BJ (cell line): Measurements from ENCODE around the gene PHYH. TPM values are rescaled to one million over a fixed set of nuclear protein-coding genes. Genes with fewer than 3 reads are reported as not detected.

ENCODE experiments used
- CTCF ChIA-PET: fragments of 350-600 bp; formaldehyde crosslinking; extraction: SDS; loops from one replicate; lab custom pipeline; 2021; ENCODE audit warnings: antibody characterized with exemption, inconsistent platforms; lab: Yijun Ruan, JAX
- POLR2A ChIA-PET: fragments of 300-600 bp; sonication (Branson Sonifier 250); formaldehyde crosslinking; extraction: SDS; loops from one replicate; lab custom pipeline; 2021; ENCODE audit warnings: antibody characterized with exemption; lab: Charles Lee
- DNase-seq: peaks from one replicate; pipeline ENCODE4 v3.0.0-alpha.2; 2011; ENCODE audit warnings: low read depth
- H3K27me3 ChIP-seq: 2 replicates; pipeline ENCODE4 v1.6.0; 2011; ENCODE audit warnings: low read length; ENCODE audit not compliant: control insufficient read depth, insufficient read depth
- H3K36me3 ChIP-seq: 2 replicates; pipeline ENCODE4 v1.5.1; 2011; ENCODE audit warnings: low read length; ENCODE audit not compliant: control insufficient read depth, insufficient read depth
- H3K4me3 ChIP-seq: 2 replicates; pipeline ENCODE4 v1.5.1; 2011; ENCODE audit warnings: low read depth, mild to moderate bottlenecking, control low read depth, low read length
- polyA plus RNA-seq: library from polyadenylated mRNA; depleted of rRNA; stranded (reverse); fragments of >200 nt; gene quantifications from 2 replicates; pipeline ENCODE4 v1.2.3, GENCODE V29; 2011; rRNA removed
- TF ChIP-seq, protein P1 (sequence below): IDR thresholded peaks from 2 replicates; pipeline ENCODE4 v1.5.1; 2011; ENCODE audit warnings: low read depth, mild to moderate bottlenecking, control low read depth, inconsistent platforms, low read length, moderate library complexity; ENCODE audit not compliant: insufficient read depth

Gene PHYH
- polyA plus RNA-seq, 1 experiment, result 7.1 TPM

DNA sequence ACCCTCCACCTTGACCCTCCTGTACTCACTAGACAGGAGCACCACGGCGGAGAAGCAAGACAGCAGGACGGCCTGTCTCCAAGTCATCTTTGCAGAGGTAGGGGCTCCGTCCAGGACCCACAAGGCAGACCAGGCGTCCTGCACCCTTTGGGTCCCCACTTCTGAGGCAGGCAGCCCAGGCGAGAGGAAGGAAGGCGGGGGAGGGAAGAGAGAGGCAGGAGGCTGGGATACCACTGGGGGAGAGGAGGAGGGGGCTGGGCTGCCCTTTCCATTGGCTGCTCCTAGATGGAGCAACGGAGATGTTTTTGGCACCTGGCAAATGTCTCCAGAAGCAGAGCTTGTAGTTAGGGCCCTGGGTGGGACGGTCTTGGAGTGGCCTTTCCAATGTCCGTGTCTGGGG, 65.7 kb downstream of the PHYH start, which contains the start of gene UCMA:
Gene UCMA, minus strand, starts transcription at position 203 of the 400 bp plus-strand sequence. Its CDS starts 116 bp downstream, at position 87.
- ChIA-PET CTCF (no interaction called here), POLR2A (no interaction called here)
- no peak for DNase-seq
- H3K27me3 ChIP-seq, result peaks cover 6% of the 10 kb centered on the region
- H3K36me3 ChIP-seq, result no peaks in the 10 kb centered on the region
- H3K4me3 ChIP-seq, result no peak within 1 kb of the TSS
- TF ChIP-seq, protein P1, sequence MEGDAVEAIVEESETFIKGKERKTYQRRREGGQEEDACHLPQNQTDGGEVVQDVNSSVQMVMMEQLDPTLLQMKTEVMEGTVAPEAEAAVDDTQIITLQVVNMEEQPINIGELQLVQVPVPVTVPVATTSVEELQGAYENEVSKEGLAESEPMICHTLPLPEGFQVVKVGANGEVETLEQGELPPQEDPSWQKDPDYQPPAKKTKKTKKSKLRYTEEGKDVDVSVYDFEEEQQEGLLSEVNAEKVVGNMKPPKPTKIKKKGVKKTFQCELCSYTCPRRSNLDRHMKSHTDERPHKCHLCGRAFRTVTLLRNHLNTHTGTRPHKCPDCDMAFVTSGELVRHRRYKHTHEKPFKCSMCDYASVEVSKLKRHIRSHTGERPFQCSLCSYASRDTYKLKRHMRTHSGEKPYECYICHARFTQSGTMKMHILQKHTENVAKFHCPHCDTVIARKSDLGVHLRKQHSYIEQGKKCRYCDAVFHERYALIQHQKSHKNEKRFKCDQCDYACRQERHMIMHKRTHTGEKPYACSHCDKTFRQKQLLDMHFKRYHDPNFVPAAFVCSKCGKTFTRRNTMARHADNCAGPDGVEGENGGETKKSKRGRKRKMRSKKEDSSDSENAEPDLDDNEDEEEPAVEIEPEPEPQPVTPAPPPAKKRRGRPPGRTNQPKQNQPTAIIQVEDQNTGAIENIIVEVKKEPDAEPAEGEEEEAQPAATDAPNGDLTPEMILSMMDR, result no peak

DNA sequence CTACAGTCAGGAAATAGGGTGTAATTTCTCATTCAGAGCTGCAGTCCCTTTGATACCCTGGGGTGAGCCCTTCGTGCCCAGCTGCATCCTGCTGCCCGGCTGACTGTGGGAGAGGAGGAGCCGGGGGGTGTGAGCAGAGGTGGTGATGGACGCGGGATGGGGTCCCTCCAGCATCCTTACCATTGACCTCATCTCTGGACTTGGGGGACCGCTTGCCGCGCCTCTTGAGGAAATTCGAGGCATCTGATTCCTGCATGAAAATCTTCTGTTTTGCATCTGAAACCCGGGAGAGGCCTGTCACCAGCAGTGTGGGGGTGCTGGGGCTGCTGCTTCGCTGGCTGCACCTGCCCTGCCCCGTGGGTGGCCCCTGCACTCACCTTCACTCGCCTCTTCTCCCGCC, 66.5 kb downstream of the PHYH start:
- ChIA-PET CTCF (interaction anchor here (0.6 kb wide), 1 partner anchor 31 kb away, joined by 3 read pairs; no protein-coding TSS in a partner anchor), POLR2A (no interaction called here)
- DNase-seq, result no peak
- Histone ChIP-seq H3K4me3 (no peak overlapping the region), H3K27me3 (peaks cover 6% of the 10 kb centered on the region), H3K36me3 (no peaks in the 10 kb centered on the region)
- TF ChIP-seq, protein P1, result no peak

DNA sequence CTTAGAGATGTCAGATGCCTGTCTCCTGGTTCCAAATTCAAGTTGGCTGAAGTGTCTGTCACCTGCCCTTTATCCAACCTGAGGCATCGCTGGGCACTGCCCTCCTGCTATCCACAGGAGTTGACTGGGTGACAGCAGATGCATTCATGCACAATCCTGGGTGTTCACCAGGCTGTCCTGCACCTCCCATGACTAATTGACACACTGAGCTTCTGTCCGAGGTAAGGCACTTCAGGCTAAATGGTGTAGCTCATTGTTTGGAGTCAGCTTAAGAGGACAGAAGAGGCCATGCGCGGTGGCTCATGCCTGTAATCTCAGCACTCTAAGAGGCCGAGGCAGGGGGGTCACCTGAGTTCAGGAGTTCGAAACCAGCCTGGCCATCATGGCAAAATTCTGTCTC, 68.1 kb downstream of the PHYH start:
- TF ChIP-seq, protein P1, result no peak
- no peak for DNase-seq
- CTCF ChIA-PET, result no interaction called here
- Histone ChIP-seq H3K36me3 (no peaks in the 10 kb centered on the region), H3K4me3 (no peak overlapping the region), H3K27me3 (peaks cover 6% of the 10 kb centered on the region)
- POLR2A ChIA-PET, result interaction anchor here (0.6 kb wide), 1 partner anchor 178 kb away, joined by 21 read pairs; no protein-coding TSS in a partner anchor

DNA sequence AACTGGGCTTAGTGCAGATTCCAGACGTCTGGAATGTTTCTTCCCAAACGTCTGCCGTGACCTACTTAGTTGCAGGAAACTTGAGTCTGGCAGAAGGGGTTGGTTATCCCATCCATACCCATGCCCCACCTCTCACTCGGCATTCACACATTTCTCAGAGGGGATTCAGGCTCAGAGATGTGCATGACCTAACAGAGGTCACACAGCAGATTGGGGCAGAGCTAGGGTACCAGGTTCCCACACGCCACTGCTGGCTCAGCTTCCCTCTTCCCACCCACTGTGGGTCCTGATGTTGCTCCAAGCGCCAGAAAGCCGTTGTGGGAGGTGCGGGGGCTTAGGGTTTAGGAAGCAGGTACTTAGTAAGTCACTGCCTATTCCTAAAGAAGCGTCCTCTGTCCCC, 68.7 kb downstream of the PHYH start:
- H3K36me3 ChIP-seq, result no peaks in the 10 kb centered on the region
- TF ChIP-seq, protein P1, result no peak
- H3K4me3 ChIP-seq, result no peak overlapping the region
- POLR2A ChIA-PET, result no interaction called here
- peaks cover 6% of the 10 kb centered on the region for H3K27me3 ChIP-seq
- CTCF ChIA-PET, result interaction anchor here (2.0 kb wide), 1 partner anchor 24 kb away, joined by 6 read pairs; no protein-coding TSS in a partner anchor
- no peak for DNase-seq

Other genes with a start within 250 kb of the PHYH start
- gene OPTN, start 199.9 kb downstream of the PHYH start, polyA plus RNA-seq, result 58.0 and 59.1 TPM in 2 replicates
- gene MCM10, start 138.5 kb downstream of the PHYH start, polyA plus RNA-seq, result 2.3 and 3.3 TPM in 2 replicates
- not detected in 2 replicates for gene UCMA, start 65.7 kb downstream of the PHYH start, polyA plus RNA-seq
- 41.9 and 60.6 TPM in 2 replicates for gene SEPHS1, start 48.2 kb upstream of the PHYH start, polyA plus RNA-seq
- 4.5 and 4.6 TPM in 2 replicates for gene BEND7, start 228.9 kb upstream of the PHYH start, polyA plus RNA-seq